HFF-Myc (cell line): ENCODE results near the gene ADGRG3.

Source experiments
- DNase-seq: peaks from one replicate; pipeline ENCODE4 v3.0.0-alpha.2; 2011; ENCODE audit warnings: low read depth; ENCODE audit errors: extremely low read depth
- H3K4me3 ChIP-seq: replicated peaks from 2 replicates; pipeline ENCODE4 v1.5.1; 2011; ENCODE audit warnings: low read depth, mild to moderate bottlenecking, control low read depth, low read length
- TF ChIP-seq, protein P1 (sequence below): IDR thresholded peaks from 2 replicates; pipeline ENCODE4 v1.5.1; 2012; ENCODE audit warnings: mild to moderate bottlenecking, low read depth, low read length, control low read depth; ENCODE audit errors: missing control alignments

ADGRG3 gene

DNA sequence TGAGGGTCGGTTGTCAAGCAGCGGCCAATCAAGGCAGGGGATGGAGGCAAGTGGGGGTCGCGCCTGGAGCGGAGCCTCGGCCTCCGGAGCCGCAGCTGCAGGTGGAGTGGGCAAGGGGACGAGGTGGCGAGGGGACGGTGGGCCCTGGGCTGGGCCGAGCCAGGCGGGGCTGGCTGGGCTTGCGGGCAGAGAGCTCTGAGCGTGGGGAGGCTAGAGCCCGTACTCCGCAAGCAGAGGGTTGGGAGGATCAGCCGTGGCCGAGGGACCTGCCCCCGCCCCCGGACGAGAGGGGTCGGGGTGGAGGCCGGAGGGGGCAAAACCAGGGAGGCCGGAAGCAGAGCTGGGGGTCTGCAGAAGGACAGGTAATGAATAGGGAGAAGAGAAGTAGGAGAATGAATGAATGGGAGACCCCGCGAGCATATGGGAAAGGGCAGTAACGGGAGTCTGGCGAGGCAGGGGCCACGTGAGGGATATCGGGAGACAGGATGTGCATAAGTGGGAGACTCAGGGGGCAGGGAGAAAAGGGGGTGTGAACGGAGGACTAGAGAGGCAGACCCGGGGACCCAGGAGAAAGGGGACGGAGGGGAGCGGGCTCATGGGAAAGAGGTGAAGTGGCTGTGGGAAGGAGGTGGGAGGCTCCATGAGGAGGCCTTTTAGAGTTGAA lies 67.8 kb downstream of the ADGRG3 start, which contains the start of gene KATNB1:
Gene KATNB1, plus strand, starts transcription at position 16 of the 664 bp plus-strand sequence. CDS start 1,474 bp downstream, outside the sequence.
- no peak for DNase-seq
- TF ChIP-seq, protein P1, sequence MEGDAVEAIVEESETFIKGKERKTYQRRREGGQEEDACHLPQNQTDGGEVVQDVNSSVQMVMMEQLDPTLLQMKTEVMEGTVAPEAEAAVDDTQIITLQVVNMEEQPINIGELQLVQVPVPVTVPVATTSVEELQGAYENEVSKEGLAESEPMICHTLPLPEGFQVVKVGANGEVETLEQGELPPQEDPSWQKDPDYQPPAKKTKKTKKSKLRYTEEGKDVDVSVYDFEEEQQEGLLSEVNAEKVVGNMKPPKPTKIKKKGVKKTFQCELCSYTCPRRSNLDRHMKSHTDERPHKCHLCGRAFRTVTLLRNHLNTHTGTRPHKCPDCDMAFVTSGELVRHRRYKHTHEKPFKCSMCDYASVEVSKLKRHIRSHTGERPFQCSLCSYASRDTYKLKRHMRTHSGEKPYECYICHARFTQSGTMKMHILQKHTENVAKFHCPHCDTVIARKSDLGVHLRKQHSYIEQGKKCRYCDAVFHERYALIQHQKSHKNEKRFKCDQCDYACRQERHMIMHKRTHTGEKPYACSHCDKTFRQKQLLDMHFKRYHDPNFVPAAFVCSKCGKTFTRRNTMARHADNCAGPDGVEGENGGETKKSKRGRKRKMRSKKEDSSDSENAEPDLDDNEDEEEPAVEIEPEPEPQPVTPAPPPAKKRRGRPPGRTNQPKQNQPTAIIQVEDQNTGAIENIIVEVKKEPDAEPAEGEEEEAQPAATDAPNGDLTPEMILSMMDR: no peak
- H3K4me3 ChIP-seq: peak within 1 kb of the TSS; percentile 71

DNA sequence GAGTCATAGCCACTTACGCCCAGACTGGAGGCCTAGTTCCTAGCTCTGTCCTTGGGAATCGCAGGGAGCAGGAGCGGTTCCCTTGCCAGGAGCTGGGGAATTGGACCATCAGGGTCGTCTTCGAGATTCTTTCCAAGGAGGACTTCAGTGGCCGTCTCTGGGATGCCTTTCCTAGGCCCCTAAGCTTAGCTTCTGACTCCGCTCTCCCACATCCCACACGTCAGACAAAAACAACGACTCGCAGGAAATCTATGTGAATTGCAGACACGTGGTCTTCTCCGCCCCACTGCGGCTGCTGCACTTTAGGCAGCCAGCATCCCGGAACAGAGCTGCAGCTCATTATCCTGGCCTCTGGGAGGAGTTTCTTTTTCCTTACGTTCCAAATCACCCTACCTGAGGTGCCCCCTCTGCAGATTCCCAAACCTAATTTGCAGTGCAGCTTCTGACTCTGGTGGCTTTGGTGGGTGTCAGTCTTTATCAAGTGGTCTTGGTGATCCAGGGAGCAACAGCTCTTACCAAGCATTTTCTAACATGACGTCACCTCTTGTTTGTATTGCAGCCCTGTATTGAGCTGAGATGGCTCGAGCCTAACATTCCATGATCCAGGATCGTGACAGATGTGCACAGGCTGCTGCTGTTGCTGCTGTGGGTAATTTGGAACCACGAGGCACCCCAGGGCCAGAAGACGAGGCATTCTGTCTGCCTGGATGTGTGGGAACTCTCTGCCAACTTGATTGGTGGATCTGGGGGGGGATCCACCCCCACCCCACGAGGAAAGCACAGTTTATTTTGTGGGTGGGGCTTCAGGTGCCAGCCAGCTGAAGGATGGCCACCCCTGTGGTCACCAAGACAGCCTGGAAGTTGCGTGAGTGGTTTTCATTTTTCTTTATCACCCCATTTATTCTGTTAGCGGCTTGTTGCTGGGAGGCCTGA lies 68.6 kb downstream of the ADGRG3 start:
- peak; percentile 30 for DNase-seq
- peak overlapping the region; percentile 71 for H3K4me3 ChIP-seq
- TF ChIP-seq, protein P1: no peak

DNA sequence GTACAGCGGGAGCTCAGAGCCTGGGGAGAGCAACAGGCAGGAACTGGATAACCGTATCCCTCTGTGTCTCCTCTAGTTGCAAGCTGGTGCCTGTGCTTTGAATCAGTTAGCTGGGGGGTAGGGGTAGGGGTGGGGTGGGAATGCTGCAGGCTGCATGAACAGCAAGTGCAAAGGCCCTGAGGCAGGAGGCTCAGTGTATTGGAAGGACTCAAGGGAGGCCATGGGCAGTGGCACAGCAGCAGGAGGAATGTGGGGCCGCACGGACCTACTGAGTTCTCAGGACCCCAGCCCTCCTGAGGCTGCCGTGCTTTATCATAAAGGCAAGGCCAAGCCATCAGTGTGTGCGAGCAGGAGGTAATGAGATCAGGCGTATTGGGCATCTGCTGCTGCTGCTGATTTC lies 70.7 kb downstream of the ADGRG3 start:
- TF ChIP-seq, protein P1: no peak
- no peak for DNase-seq
- no peak overlapping the region for H3K4me3 ChIP-seq
